GM20000 (cell line): Measurements from ENCODE around the gene GAB2.

Source experiments
- DNase-seq: peaks from one replicate; pipeline ENCODE4 v3.0.0; 2012; ENCODE audit warnings: low spot score
- CTCF ChIP-seq: IDR thresholded peaks from 2 replicates; pipeline ENCODE4 v1.5.1; 2012; ENCODE audit warnings: mild to moderate bottlenecking, control low read depth; ENCODE audit errors: extremely low read depth, missing control alignments

GAB2 gene

GRCh38 chr11:78195917-78196560 is 221.6 kb downstream of the GAB2 start:
- no peak for TF ChIP-seq CTCF
- DNase-seq: no peak

GRCh38 chr11:78194490-78194889 is 223.1 kb downstream of the GAB2 start:
- no peak for TF ChIP-seq CTCF
- DNase-seq: no peak

- no peak for DNase-seq
- no peak for TF ChIP-seq CTCF
These were observed 223.8 kb downstream of the GAB2 start for GRCh38 chr11:78193806-78194205.

GRCh38 chr11:78192911-78193351 is 224.7 kb downstream of the GAB2 start:
- no peak for DNase-seq
- no peak for TF ChIP-seq CTCF

GRCh38 chr11:78192223-78192719 is 225.3 kb downstream of the GAB2 start:
- TF ChIP-seq CTCF: no peak

GRCh38 chr11:78190871-78191538 is 226.6 kb downstream of the GAB2 start:
- TF ChIP-seq CTCF: no peak
- no peak for DNase-seq

More at GRCh38 chr11:78192223-78192719, 225.3 kb downstream of the GAB2 start:
- no peak for DNase-seq

- no peak for DNase-seq
These were observed 227.2 kb downstream of the GAB2 start for GRCh38 chr11:78190374-78190773.

More at GRCh38 chr11:78190374-78190773, 227.2 kb downstream of the GAB2 start:
- no peak for TF ChIP-seq CTCF
